Stimulated activated CD4-positive, alpha-beta T cell treated with anti-CD3 and anti-CD28 coated beads, Interleukin-15, amount 100 ng/mL, for 24 hours (primary cell): ENCODE measurements around the gene KIF18B.

Experiments
- DNase-seq: peaks from one replicate; pipeline ENCODE4 v3.0.0-alpha.2; 2020

KIF18B gene

GRCh38 chr17:44947461-44948314 is at the start of gene KIF18B:
TSS of gene KIF18B (minus strand) at chr17:44947773. CDS start at chr17:44936344, 11,429 bp downstream.
- peak; percentile 96 for DNase-seq

- DNase-seq, result no peak
Measured at GRCh38 chr17:44996304-44996703, 48.7 kb upstream of the KIF18B start.

GRCh38 chr17:44995436-44996001 is 47.9 kb upstream of the KIF18B start:
- DNase-seq, result no peak

- DNase-seq, result no peak
Measured at GRCh38 chr17:44992242-44992939, 44.8 kb upstream of the KIF18B start.

GRCh38 chr17:44990994-44991393 is 43.4 kb upstream of the KIF18B start:
- no peak for DNase-seq

- DNase-seq, result no peak
Measured at GRCh38 chr17:44989552-44990138, 42.1 kb upstream of the KIF18B start.

- no peak for DNase-seq
Measured at GRCh38 chr17:44988044-44988942, 40.7 kb upstream of the KIF18B start.

GRCh38 chr17:44983563-44983962 is 36.0 kb upstream of the KIF18B start:
- no peak for DNase-seq

GRCh38 chr17:44982113-44982702 is 34.6 kb upstream of the KIF18B start:
- no peak for DNase-seq

- DNase-seq, result no peak
Measured at GRCh38 chr17:44981221-44981968, 33.8 kb upstream of the KIF18B start.

- DNase-seq, result no peak
Measured at GRCh38 chr17:44979426-44979995, 31.9 kb upstream of the KIF18B start.

- DNase-seq, result no peak
Measured at GRCh38 chr17:44978807-44979206, 31.2 kb upstream of the KIF18B start.

- no peak for DNase-seq
Measured at GRCh38 chr17:44977814-44978550, 30.4 kb upstream of the KIF18B start.

- DNase-seq, result no peak
Measured at GRCh38 chr17:44977065-44977464, 29.5 kb upstream of the KIF18B start.

- no peak for DNase-seq
Measured at GRCh38 chr17:44976206-44976605, 28.6 kb upstream of the KIF18B start.

- no peak for DNase-seq
Measured at GRCh38 chr17:44972953-44973352, 25.4 kb upstream of the KIF18B start.

GRCh38 chr17:44971776-44972483 is 24.4 kb upstream of the KIF18B start:
- DNase-seq, result peak; percentile 78

GRCh38 chr17:44970136-44970741 is 22.7 kb upstream of the KIF18B start:
- DNase-seq, result peak; percentile 58
